Left kidney (tissue), 2 donors: ENCODE data around the gene POMP. TPM values are rescaled to one million over a fixed set of nuclear protein-coding genes. Genes with fewer than 3 reads are reported as not detected.
A peak's percentile ranks its signal among the peaks of the same experiment; 100 is the strongest.
"Not testable (repeated sequence)": the region's sequence is repeated elsewhere in the genome, so short reads cannot be mapped to it uniquely, and the experiment has no call there.

ENCODE experiments used
- DNase-seq: peaks from one replicate; pipeline ENCODE4 v3.0.0-alpha.2; 2013
- polyA plus RNA-seq: library from polyadenylated mRNA; unstranded; fragments of 120-200 nt; gene quantifications from one replicate; pipeline ENCODE4 v1.2.1, GENCODE V29; 2013; ENCODE audit not compliant: insufficient read length

POMP gene
- polyA plus RNA-seq, 1 donor: 91.5 TPM

- no peak for DNase-seq
Measured at GRCh38 chr13:28685892-28686291, 27.0 kb downstream of the POMP start.

- DNase-seq: not testable (repeated sequence)
Measured at GRCh38 chr13:28693605-28694491, 34.9 kb downstream of the POMP start.

- no peak for DNase-seq
Measured at GRCh38 chr13:28697441-28697840, 38.5 kb downstream of the POMP start.

GRCh38 chr13:28699246-28699645 lies 40.3 kb downstream of the POMP start:
- no peak for DNase-seq

GRCh38 chr13:28704282-28704681 lies 45.4 kb downstream of the POMP start:
- DNase-seq: no peak

DNA sequence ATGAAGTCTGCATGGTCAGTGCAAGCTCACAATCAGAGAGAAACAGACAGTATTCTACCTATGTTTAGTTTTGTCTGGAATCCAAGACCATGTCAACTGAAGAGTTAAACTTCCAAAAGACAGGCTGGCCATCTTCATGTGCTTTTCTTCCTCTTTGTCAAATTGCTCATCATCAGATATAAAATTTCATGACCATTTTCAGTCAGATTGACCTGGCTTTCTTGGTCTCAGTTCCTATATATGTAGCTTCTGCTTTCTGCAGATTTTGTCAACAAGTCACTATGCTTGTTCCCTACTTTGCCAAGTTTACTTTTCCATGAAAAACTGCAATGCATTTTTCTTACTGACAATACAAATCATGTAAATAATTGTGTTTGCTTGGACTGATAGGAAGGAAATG lies 46.0 kb downstream of the POMP start:
- DNase-seq: no peak

GRCh38 chr13:28705461-28706083 lies 46.6 kb downstream of the POMP start:
- DNase-seq: no peak

- DNase-seq: no peak
Measured at GRCh38 chr13:28707629-28708427, 48.9 kb downstream of the POMP start.

DNA sequence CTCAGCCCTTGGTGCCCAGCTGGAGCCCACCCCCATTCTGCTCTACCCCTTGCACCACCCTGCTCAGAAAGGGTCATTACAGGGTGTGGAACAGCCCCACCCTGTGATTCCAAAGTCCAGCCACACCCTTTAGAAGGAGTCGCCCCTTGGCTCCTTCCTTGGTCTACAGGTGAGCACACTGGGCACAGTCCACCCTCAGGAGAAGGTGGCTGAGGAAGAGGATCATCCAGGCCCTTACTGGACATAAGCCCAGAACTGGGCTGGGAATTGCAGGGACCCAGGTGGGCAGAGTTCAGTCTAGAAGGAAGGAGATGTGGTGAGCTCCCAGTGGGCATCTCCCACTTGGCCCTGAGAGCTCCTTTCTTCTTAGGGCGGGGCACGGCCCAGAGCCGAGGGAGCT lies 51.2 kb downstream of the POMP start:
- no peak for DNase-seq

DNA sequence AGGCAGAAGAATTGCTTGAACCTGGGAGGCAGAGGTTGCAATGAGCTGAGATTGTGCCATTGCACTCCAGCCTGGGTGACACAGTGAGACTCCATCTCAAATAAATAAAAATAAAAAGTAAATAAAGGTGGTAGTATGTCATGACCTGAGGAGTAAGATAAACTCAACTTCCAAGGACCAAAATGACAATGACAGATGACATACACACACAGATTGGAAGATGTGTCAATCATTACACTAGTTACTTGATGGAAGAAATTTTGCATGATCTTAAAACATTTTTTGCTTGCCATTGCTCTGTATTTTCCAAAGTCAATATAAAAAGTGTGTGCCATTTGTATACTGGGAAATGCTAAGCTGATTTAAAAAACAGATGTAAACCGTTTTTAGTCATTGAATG lies 55.7 kb downstream of the POMP start:
- DNase-seq: no peak

- no peak for DNase-seq
Measured at GRCh38 chr13:28716511-28716910, 57.6 kb downstream of the POMP start.

DNA sequence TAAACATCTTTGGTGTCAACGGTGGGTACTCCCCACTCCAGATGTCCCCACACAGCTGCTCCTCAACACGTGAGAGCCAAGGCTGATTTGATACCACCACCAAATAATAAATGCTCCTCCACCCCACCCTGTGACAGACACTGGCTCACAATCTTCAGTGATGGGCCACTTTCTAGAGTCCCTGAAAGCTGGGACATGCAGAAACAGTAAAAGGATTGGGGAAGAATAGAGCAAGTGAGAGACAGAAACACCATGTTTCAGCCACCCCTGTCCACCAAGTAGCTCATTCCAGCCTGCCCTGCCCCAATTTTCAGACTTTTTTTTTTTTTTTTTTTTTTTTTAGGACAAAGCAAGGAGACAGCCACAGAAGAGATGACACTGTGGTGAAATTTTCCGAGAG lies 58.2 kb downstream of the POMP start:
- no peak for DNase-seq

GRCh38 chr13:28718196-28718542 lies 59.2 kb downstream of the POMP start:
- DNase-seq: no peak

DNA sequence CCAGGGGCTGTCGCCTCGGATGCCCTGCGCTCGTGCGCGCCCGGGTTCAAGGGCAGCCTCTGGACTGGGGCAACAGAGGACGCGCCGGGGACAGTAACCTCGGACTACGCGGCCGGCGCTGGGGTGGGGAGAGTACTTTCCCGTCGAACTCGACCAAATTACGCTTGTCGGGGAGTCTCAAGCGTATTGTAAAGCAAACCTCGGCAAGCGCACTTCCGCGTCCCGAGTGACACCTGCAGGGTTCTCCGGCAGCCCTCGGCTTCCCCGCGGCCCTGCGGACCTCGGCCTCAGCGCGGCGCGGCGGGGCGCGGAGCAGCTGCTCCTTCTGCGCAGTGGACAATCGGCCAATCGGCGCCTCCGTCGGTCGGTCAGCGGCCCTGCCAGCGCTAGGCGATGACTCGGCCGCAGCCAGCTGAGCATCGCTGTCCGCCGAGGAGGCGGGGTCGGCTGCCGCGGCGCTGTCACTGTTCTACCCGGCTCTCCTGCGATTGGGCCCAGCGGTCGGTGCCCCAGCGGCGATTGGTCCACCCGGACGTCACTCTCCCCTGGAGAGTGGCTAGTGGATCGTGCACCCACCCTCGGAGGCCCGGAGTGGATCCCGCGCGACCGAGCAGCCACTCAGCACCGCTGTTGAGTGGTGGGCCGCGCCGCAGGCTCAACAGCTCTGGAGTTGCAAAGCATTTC lies 59.8 kb downstream of the POMP start, which contains the start of gene SLC46A3:
SLC46A3 (minus strand) TSS at position 428 of the 684 bp plus-strand sequence. CDS start 972 bp downstream, outside the sequence.
- peak; percentile 91 for DNase-seq

- DNase-seq: no peak
Measured at GRCh38 chr13:28719227-28720055, 60.5 kb downstream of the POMP start.

DNA sequence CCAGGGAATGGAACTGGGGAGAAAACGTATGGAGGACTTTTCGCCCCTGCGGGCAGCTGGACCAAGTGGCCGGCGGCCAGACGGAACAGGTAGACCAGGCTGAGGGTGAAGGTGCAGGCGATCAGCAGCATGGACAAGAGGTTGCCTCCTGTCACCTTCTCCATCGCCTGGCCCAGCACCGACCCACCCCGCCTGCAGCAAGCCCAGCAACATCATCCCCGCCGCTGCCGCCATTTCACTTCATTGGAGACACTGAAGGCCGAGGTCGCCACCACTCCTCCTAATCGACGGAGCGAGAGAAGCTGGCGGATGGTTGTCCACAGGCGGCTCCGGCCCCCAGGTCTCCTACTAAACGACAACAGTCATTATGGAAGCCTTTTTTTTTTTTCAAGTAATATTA lies 64.9 kb downstream of the POMP start:
- no peak for DNase-seq

- DNase-seq: no peak
Measured at GRCh38 chr13:28725046-28725610, 66.2 kb downstream of the POMP start.
